ENCODE data around the gene PAX4.

- TF ChIP-seq CTCF (IDR thresholded peaks at IDR 0.05; ENCODE audit: insufficient read depth, low read depth, low read length) (no peak), EZH2 (IDR thresholded peaks at IDR 0.05; ENCODE audit: insufficient read depth, low read length) (no peak)
Observed at GRCh38 chr7:127580612-127581011, 37.3 kb downstream of the PAX4 start.
